Measurements from ENCODE around the gene AOC3.
A peak's percentile ranks its signal among the peaks of the same experiment; 100 is the strongest.

AOC3 gene, protein sequence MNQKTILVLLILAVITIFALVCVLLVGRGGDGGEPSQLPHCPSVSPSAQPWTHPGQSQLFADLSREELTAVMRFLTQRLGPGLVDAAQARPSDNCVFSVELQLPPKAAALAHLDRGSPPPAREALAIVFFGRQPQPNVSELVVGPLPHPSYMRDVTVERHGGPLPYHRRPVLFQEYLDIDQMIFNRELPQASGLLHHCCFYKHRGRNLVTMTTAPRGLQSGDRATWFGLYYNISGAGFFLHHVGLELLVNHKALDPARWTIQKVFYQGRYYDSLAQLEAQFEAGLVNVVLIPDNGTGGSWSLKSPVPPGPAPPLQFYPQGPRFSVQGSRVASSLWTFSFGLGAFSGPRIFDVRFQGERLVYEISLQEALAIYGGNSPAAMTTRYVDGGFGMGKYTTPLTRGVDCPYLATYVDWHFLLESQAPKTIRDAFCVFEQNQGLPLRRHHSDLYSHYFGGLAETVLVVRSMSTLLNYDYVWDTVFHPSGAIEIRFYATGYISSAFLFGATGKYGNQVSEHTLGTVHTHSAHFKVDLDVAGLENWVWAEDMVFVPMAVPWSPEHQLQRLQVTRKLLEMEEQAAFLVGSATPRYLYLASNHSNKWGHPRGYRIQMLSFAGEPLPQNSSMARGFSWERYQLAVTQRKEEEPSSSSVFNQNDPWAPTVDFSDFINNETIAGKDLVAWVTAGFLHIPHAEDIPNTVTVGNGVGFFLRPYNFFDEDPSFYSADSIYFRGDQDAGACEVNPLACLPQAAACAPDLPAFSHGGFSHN

DNA sequence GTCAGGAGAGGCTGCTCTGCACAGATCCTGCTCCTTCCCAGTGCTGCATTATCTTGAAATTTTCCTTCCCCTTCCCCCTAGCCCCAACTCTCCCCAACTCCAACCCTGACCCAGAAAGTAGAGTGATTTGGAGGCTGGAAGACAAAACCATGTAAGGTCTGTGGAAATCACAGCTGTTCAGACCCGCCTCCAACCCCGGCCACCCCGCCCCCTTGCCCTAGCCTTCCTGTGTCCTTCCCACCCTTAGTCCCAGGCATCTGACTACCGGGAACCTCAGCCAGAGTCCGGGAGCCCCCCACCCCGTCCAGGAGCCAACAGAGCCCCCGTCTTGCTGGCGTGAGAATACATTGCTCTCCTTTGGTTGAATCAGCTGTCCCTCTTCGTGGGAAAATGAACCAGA, at the start of gene AOC3:
TSS of gene AOC3 (plus strand) at position 246 of the 400 bp plus-strand sequence. CDS start at position 391, 145 bp downstream.
- no peak for FAIRE-seq

DNA sequence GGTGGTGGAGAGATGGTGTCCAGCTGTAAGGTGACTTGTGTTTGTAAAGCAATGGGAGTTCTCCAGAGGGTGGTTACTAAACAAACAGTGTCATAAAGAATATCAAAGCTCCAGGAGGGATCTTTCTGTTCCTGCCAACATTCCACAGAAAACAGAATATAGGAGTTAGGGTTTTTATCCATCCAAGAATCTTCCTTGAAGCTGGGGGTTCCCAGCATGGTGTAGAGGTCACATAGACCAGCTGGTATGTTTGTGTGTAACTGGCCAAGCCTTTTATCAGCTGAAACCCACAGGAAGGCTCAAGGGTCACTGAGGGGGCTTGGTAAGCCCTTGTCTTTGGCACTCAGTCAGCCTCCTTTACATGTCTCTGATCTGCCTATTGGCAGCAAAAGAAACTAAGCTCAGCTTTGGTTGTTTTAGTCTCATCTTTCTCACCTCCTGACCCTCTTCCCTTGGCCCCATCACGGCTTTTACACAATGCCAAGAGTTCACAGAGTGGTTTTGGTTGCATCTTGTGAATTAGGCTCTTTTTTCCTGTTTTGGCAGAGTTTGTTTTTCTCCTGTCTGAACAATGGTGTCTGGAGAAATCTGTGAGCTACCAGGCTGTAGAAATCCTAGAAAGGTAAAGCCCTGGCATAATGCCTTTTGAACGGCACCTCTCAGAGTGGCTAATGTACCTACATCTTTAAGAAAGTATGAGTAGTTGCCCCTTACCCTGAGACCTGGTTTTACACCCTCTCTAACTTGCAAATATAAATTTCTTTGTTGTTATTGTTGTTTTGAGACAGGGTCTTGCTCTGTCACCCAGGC, 47.7 kb upstream of the AOC3 start:
- FAIRE-seq, result no peak

DNA sequence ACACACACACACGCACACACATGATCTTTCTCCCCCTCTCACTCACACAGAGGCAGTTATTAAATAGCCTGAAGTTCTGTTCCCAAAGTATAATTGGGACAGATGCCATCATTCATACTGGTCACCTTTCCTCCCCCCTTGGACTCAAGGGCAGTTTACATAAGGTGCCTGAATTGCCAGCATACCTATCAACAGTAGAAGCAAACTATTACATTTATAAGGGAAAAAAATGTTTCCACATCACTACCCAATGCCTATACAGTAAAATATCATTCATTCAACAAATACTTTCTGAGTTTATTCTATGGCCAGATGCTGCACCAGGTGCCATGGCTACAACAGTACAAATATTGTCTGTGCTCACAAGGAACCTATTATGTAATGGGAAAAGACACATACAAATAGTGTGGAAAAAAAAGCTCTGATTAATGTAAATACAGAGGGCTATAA, 46.1 kb upstream of the AOC3 start:
- FAIRE-seq, result no peak

DNA sequence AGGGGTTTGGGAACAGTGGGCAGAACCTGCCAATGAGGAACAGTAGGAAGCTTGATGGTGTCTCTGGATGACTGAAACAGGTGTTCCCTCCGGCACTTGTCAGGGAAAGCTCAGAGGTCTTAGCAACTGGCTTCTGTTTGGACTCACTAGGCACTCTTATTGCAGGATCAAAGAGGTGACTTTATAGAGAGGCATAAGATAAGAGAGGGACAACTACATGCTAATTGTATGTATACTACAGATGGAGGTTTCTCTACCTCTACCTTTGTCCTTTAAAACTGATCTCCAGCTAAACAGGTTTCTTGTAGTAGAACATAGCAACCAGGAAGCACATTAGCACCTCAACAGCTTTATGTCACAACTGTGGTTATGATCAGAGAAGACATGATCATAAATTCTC, 44.8 kb upstream of the AOC3 start:
- no peak for FAIRE-seq

DNA sequence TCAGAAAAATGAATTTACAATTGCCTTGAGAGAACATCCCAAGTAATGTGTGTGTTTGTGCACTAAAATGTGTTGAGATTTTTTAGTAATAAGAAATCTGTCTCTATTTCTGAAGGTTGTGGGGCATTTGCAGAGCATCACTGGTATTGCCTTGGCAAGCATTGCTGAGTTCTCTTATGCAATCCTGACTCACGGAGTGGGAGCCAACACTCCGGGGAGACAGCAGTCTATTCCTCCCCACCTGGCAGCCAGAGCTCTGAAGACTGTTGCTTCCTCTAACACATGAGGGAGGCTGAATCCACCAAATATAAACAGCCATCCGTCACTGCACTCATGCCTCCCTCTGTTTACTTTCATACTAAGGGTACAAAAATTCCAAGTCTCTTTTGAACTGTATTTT, 41.7 kb upstream of the AOC3 start:
- no peak for FAIRE-seq

DNA sequence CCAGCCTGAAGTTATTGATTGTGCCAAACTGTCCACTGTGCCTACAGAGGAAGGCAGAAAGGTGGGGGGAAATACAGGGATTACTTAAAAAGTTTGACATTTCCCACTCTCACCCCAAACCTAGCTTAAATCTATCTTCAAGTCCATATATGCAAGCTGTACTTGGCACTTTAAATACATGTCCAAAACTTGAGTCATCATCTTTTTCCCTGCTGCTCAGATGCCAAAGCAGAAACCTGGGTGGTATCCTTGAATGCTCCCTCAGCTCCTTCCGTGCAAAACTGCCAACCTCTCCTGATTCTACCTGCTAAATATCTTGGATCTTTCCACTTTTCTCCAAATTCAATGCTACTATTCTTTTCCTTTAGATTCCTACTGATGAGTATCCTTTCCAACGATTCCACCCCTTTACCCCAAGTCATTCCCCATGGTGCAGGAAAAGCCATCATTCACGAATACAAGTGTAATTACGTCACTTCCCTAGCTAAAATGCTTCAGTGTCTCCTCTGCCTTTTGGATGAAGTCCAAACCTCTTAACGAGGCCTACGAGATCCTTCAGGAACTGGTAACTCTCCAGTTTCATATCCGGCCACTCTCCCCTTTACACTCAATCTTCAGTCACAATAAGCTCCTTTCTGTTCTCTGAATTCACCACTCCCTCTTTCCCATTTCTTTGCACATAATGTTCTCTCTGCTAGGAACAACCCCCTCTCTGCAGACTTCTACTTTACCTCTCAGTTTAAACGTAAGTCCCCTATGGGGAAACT, 36.2 kb upstream of the AOC3 start:
- FAIRE-seq, result no peak

DNA sequence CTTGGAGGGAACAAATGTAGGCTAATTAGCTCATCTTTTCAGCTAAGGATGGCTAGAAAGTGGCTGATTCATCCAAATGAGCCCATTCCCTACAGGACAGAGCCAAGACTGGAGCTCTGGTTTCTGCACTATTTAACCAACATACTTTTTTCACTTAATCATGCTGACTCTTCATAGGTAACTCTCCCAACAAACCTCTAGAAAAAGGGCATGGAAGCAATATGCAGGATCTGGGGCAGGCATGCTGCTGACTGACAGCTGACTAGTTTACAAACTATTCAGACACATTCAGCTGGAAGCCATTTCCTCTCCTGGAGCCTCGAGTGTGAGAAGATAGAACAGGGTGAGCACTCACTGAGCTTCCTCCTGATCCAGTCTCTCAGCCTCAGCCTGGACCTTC, 33.1 kb upstream of the AOC3 start:
- FAIRE-seq, result no peak

DNA sequence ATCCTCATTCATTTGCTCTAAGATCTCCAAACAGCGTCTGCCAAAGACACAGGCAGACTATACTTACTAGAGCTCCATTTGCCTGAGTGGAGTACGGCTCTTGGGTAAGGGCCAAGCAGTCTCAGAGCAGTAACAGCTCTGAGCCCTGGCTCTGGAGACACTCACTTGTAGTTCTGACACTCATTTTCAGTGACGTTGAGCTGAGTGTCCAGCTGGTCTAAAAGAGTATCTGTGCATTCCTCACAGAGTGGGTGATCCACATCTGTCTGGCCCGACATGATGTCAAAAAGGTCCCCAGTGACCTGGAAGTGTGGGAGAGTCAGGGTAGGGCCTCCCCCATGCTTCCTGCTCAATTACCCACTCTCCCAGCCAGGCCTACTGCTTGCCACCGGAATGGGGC, 32.6 kb upstream of the AOC3 start:
- FAIRE-seq, result no peak

DNA sequence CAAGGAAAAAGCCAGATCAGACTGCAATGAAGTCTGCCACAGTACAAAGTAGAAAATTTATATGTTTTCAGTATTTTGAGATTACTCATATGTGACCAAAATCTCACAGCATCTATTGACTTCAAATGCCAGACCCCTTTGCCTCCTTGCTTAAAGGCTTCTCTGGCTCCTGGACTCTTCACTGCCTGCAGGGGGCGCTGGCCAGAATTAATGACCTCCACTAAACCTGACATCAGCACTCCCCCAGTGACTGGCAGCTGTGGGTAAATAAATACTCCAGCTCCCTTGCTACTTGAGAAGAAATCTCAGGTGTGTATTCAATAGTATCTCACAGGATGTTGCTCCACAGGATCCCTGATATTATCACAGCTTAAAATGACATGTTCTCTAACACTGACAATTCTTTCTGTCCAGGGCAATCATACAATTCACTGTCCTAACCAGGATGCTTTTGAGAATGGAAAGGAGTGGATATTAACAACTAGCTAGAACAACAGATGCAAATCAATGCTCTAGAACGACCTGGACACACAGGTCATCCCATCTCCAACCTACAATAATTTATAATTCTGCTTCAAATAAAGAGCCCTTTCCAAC, 31.0 kb upstream of the AOC3 start:
- no peak for FAIRE-seq

DNA sequence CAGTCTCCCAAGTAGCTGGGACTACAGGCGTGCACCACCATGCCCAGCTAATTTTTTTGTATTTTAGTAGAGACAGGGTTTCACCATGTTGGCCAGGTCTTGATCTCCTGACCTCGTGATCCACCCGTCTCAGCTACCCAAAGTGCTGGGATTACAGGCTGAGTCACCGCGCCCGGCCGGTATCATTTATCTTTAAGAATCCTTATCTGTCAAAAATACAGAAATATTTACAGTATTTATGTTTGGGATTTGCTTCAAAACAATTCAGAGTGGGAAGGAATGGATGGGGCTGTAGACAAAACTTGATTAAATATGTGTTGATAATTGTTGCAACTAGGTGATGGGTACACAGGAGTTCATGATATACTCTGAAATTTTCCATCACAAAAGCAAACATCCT, 29.8 kb upstream of the AOC3 start:
- FAIRE-seq, result no peak

DNA sequence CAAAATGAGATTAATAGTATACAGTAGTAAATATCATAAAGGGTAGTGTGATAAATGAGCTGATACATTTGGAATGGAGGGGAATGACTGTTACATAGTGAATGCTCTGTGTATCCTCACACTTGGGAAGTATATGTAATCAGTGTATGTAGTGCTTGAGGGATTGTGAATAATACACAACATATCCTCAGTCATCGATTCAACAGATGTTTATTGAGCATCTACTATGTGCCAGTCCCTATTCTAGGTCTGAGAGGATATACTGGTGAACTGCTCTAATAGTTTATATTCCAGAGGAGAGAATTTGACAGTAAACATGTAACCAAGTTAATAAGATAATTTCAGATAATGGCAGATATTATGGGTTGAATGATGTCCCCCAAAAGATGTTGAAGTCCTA, 23.5 kb upstream of the AOC3 start:
- no peak for FAIRE-seq

DNA sequence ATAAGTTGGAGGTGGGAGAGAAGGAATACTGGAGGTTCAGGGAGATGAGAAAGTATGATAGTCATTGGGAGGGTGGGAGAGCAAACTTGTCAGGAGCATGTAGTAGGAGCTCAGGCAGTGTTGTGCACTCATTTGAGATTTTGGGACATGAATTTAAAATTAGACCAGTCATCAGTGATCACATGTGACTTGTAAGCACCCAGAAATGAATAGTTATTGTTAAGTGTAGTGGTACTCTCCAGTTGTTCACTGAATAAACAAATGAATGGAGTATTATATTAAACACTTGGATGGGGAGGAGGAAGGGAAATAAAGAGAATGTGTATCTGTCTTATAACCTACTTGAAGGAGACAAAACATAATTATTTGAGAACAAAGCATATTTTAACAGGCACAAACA, 20.0 kb upstream of the AOC3 start:
- no peak for FAIRE-seq

DNA sequence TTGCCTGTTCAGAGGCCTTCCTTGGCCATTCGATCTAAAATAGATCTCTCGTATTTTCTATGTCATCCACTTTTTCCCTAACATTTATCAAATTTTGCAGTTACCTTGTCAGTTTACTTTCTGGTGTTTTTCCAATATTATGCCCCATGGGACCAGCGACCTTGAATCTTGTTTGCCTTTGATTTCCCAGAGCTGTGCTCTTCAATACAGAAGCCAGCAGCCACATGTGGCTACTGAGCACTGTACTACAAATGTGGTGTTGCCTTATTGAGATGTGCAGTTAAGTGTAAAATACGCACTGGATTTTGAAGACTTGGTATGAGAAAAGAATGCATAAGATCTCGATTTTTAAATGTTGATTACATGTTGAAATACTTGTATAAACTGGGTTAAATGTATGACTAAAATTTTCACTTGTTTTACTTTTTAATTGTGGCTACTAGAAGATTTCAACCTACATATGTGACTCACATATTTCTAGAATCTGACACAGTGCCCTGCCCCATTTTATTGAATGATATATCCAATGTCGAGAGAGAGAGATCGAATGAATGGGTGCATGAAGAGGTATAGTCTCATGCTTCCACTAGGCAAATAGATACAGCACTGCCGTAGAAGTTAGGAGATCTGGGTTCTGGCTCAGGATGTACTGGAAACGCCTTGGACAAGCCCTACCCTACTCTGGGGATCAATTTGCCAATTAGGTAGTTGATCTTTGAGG, 18.6 kb upstream of the AOC3 start:
- FAIRE-seq, result no peak

DNA sequence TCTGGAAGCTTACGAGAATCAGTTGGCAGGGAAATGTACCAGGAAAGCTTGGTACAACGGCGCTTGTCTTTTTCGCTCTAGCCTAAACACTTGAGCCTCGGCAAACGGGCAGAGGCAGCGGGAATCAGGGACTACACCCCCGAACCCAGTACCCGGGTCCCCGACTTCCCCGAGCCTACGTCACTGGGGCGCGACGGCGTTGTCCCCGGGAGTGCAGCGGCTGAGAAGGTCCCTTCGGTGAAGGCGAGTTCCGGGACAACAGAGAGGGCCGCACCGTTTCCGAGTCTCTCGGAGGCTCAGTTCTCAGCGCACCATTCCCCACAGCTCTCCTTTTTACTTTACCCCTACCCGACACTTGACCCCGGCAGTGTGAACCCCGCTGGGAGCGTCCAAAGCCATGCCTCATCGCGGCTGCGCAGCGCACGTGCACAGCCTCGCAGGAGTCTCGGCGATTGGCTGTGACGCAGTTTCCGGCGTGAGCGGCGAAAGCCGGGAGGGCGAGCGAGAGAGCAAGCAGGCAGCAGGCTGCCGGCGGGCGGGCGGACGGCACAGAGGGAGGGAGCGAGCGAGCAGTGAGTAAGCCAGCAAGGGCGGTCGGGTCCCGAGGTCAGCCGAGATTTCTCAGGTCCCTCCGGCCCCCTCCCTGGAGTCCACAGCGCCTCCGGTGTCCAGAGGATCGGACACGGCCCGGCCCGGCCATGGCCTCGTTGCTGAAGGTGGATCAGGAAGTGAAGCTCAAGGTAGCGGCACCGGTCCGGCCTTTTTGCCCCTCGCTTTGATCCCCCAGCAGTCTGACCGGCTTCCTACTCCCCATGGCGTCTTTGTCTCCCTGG, 17.8 kb upstream of the AOC3 start, which contains the start of gene PSME3:
TSS of gene PSME3 (plus strand) at position 464 of the 833 bp plus-strand sequence. CDS start at position 699, 235 bp downstream.
- FAIRE-seq, result peak; percentile 34

DNA sequence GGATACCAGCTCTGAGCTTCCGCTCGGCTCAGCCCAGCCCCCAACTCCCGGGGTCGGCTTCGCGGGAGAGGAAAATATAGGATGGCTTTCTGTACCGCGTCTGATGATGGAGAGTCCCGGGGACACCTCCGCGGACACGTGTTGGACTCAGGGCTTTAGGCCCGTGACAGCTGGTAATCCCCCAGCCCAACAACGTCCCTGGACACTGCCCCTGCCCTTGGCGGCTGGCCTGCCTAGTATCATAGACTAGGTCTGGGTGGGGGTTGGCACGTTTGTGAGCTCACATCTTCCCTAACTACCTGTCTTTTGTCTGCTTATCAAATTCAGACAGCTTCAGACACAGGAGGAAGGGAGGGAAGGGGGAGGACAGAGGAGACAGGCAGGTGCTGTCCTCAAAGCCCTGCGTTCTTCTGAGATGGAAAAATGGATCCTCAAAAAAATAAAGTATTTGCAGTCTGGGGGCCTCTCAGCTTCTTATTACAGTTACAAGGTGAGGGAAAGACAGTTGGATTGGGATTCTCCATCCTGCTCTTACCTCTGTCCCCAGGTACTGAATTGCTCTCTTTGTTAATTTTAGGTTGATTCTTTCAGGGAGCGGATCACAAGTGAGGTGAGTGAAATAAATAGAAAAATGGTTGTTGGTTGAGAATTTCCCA, 17.1 kb upstream of the AOC3 start:
- no peak for FAIRE-seq

DNA sequence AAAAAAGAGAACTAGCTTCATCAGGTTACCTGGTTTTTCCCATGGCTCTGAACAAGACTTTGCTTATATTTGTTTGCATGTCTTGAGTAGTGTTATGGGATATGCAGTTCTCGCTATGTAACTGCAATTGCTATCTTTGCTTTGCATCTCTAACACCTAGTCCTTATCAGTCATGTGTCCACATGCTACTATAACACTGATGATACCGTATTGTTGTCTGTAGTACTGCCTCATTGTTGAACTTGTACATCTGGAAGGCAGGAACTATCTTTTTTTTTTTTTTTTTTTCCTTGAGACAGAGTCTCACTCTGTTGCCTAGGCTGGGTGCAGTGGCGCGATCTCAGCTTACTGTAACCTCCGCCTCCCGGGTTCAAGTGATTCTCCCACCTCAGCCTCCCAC, 15.3 kb upstream of the AOC3 start:
- FAIRE-seq, result no peak

DNA sequence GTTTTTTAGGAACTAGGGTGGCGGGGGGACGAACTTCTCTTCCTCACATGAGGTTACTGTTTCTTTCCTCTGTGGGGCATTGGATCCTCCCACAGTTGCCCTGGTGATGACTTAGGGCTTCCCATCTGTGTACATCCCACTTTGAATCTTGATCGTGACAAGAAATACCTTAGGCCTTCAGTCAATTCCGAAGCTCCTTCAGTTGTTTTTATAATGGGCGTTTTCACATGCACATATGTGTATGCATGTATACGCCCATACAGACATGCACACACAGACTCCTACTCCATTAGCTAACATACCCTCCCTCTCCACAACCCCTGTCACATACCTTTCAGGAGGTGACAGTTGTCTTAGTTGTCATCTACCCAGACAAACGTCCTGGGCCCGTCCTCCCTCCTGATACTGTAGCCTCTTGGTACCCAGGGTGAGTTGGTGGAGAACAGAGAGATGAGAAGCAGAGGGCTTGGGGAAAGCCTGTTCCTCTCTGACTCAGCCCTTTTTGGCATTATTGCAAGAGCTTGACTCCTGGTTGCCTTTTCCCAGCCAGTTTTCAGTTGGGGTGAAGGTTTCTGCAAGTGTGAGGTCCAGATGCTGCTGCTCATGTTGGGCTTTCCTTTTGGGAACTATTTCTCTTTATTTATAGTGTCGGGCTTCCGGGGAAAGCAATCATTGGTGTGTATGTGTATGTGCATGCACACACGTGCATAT, 8.9 kb upstream of the AOC3 start:
- no peak for FAIRE-seq

DNA sequence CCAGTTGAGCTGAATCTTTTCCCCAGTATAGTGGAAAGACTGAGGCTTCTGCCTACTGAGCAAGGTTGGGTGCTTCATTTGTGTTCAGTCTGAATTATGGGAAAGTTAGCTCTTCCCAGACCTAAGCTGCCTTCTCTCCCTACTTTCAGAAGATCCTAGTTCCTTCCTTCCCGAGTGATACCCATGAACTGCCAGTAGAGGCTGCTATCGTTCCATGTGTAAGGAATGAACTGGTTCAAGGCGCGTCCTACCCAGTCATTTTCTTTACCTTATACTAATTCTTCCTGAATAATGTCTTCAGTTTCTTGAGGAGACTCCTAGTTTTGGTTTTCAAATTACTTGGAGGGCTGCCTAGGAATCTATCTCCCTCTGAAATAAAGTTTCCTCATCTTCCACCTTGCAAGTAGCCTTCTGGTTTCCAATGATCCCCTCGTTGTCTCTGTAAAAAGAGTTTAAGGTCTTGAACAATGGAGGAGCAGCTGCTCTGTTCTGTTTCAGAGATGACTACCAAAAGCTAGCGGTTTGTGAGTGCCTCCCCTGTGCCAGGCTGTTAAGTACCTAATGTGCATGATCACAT, 7.6 kb upstream of the AOC3 start:
- FAIRE-seq, result peak; percentile 95

DNA sequence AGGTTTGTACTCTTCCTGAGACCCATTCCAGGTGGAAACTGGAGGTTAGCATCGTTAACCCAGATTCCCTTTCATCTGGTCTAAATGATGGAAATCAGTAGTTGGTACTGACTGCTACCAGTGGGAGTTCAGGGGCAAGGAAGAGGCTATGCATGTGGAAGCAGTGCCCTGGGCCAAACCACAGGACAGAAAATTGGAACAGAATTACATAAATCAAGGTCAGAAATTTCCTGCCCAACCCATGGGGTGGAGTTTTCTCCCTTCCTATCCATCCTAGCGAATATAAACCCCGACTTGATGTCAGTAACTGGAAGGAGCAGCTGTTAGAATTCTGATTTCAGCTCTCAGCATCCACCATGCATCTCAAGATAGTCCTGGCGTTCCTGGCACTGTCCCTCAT, 6.7 kb upstream of the AOC3 start, which contains the start of gene AOC2:
TSS of gene AOC2 (plus strand) at position 310 of the 400 bp plus-strand sequence. CDS start at position 357, 47 bp downstream.
- no peak for FAIRE-seq
